Neural progenitor cell (in vitro differentiated cells): ENCODE data around the gene AMBRA1.

Experiments
- CTCF ChIP-seq: fragments of 200-600 bp; sonication (generic); IDR thresholded peaks from 2 replicates; pipeline ENCODE4 v1.5.1; 2017; ENCODE audit warnings: antibody characterized with exemption, mild to moderate bottlenecking
- EZH2 ChIP-seq: fragments of 200-600 bp; sonication (generic); IDR thresholded peaks from 2 replicates; pipeline ENCODE4 v1.6.1; 2017; ENCODE audit warnings: antibody characterized with exemption, mild to moderate bottlenecking, moderate library complexity

- TF ChIP-seq CTCF (no peak), EZH2 (no peak)
Observed at GRCh38 chr11:46630237-46630636, 36.4 kb upstream of the AMBRA1 start.
